ENCODE data around the gene BTNL8.
"Not testable (repeated sequence)": the region's sequence is repeated elsewhere in the genome, so short reads cannot be mapped to it uniquely, and the experiment has no call there.

The BTNL8 gene

DNA sequence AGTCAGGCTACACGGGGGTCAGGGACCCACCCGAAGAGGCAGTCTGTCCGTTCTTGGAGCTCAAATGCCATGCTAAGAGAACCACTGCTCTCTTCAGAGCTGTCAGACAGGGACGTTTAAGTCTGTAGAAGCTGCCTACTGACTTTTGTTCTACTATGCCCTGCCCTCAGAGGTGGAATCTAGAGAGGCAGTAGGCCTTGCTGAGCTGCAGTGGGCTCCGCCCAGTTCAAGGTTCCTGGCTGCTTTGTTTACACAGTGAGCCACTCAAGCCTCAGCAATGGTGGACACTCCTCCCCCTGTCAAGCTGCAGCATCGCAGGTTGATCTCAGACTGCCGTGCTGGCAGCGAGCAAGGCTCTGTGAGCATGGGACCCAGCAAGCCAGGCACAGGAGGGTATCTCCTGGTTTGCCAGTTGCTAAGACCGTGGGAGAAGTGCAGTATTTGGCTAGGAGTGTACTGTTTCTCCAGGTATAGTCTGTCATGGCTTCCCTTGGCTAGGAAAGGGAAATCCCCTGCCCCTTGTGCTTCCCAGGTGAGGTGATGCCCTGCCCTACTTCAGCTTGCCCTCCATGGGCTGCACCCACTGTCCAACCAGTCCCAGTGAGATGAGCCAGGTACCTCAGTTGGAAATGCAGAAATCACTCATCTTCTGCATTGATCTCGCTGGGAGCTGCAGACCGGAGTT, 13.0 kb upstream of the BTNL8 start:
- not testable (repeated sequence) for DNase-seq

DNA sequence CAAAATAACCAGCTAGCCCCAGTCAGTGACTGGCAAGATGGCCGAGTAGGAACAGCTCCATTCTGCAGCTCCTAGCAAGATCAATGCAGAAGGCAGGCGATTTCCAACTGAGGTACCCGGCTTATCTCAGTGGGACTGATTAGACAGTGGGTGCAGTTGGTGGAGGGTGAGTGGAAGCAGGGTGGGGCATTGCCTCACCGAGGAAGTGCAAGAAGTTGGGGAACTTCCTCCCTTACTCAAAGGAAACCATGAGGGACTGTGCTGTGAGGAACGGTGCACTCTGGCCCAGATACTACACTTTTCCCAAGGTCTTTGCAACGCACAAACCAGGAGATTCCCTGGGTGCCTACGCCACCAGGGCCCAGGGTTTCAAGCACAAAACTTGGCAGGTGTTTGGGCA, 9.6 kb upstream of the BTNL8 start:
- no peak for DNase-seq

DNA sequence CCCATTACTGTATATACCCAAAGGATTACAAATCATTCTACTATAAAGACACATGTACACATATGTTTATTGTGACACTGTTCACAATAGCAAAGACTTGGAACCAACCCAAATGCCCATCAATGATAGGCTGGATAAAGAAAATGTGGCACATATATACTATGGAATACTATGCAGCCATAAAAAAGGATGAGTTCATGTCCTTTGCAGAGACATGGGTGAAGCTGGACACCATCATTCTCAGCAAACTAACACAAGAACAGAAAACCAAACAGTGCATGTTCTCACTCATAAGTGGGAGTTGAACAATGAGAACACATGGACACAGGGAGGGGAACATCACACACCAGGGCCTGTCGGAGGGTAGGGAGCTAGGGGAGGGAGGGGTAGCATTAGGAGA, 3.6 kb upstream of the BTNL8 start:
- DNase-seq: not testable (repeated sequence)

DNA sequence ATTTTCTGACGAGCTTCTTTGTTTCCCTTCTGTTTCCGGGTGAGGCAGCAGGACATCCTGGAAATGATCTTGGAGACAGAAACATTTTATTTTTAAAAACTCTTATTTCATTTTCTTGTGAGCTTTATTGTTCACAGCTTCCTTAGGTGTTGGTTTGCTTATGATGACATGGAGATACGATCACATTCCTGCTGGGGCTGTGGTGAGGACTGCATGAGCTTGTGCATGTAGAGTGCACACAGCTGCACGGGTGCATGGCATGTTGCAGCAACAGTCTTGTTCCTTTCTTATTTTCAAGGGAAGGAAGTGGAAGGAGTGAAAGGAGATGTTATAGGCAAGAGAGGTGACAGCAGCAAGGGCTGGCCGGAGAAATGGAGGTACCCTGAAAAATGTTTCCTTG, 1.2 kb downstream of the BTNL8 start:
- no peak for DNase-seq

DNA sequence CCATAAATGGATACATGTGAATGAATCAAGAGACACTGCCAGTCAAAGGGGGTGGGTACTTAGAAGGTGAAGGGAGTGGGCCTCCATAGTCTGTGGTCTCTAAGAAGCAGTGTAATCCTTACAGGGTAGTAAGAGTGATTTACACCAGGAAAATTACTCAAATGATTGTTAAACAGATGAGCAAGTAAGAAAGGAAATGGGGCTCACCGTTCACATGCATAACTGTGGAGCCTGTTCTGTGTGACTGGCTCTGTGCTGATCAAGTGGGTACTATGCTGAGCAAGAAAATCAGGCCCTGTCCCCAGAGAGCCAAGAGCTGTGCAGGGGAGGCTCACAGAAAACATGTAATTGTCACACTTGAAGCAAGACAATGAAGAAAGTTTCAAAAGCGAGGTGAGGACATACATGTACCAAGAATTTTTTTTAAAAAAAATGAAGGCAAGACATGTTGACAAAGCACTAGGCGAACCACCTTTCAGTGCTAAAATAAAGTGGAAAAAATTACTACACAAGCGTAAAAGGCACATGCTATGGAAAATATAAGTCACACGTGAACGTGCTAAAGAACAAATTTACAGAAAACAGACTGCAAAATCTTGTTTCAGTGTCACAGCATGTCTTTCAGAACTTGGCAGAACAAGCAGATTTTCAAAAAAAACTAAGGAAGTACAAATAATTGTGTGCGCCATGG, 2.5 kb downstream of the BTNL8 start:
- DNase-seq: no peak

DNA sequence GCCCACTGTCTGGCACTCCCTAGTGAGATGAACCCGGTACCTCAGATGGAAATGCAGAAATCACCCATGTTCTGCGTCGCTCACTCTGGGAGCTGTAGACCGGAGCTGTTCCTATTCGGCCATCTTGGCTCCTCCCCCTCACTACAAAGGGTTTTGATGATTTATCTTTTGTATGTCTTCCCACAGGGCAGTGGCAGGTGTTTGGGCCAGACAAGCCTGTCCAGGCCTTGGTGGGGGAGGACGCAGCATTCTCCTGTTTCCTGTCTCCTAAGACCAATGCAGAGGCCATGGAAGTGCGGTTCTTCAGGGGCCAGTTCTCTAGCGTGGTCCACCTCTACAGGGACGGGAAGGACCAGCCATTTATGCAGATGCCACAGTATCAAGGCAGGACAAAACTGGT, 9.4 kb downstream of the BTNL8 start:
- no peak for DNase-seq

DNA sequence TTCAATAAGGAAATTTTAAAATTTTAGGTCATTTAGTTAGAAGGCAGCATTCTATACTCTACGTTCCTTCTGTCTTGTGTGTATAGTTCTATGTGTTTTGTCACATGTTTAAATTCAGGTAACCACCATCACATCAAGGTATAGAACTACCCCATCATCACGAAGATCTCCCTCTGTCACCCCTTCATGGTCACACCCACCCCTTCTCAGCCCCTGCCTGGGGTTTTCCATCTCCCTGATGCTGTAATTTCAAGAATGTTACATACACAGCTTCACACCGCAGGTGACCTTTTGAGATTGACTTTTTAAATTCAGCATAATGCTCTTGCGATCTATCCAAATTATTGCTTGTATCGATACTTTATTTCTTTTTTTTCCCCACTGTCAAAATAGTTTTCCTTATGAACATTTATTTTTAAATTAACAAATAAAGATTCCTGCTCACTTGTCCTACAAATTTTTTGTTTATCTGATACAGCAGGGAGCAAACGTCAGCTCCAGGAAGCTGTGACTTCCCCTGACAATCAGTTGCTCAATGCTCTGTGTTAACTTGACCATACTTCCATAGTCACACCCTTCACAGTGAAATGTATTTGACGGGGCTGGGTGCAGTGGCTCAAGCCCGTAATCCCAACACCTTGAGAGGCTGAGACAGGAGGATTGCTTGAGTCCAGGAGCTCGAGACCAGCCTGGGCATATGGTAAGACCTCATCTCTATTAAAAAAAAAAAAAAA, 10.2 kb downstream of the BTNL8 start:
- DNase-seq: no peak

DNA sequence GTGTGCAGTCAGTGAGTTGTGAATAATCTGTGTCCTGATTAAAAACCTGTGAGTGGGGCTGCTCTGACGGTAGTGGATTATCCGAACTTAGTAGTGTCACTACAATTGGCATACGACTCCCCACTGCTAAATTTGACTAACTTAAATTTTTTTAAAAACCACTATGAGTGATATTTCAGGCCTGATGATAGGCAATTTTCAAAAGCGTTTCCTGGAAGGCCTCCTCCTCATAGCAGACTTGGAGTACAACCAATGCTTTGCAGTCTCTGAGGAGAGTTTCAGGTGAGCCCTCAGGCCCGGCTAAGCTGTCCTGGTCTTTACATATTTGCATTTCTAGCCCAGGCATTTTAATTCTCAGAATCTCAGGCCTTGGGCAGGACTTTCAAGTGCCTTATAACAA, 10.8 kb downstream of the BTNL8 start:
- no peak for DNase-seq

DNA sequence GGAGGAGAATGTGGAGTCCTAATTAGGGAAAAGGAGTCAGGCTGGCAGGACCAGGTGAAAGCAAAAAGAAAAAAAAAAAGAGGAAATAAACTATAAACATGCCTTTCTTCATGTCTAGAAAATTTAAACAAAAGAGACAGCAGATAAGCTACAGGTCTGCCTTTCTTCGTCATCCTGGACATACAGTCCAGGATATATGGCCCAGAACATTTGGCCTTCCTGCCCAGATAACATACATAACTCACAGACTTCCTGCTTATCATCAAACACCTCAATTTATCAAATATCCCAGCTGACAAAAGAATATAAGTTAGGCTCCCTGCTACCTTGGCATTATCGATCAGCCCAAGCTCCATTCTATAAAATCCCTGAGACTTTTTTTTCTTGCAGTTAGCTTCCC, 11.2 kb downstream of the BTNL8 start:
- no peak for DNase-seq

DNA sequence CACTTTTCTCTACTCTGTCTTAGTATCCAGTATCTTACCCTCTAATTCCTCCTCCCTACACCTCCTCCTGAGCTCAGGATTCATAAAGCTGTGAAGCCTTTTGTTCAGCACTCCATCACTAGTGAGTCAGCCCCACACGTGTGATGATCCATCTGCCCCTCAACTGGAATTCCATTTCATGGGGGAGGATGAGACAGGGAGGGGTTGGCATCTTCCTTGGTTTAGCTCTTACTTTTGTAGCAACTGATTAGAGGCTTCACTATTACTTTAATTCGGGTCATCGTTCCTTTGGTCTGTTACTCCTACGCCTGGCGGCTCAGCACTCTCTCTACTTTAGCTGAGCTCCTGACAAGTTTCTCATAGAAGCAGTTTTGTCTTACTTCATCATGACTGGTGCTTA, 11.8 kb downstream of the BTNL8 start:
- no peak for DNase-seq

DNA sequence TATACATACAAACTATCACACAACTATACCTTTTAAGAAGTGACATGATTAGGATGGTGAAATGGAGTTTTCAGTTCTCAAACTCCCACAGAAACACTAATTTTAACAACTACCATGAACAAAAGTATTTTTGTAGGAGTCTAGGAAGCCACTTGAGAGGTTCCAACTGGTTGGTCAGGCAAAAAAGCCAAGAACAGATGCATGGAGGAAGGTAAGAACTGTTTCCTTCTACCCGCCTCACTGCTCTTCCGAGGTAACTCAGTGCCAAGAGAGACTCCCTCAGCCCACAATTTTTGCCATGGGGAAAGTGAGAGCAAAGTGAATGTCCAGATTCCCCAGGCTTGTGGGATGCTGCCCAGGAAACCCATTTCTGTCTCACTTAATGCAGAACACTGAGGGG, 15.7 kb downstream of the BTNL8 start:
- no peak for DNase-seq

DNA sequence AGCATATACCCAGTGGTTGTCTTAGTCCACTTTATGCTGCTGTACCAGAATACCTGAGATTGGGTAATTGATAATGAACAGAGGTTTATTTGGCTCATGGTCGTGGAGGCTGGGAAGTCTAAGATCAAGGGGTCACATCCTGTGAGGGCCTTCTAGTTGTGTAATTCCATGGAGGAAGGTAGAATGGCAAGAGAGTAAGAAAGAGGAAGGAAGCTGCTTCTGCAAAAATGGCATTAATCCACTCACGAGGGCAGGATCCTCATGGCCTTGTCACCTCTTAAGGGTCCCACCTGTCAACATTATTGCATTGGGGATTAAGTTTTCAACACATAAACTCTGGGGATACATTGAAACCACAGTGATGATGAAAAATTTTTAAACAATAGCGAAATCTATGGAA, 17.0 kb downstream of the BTNL8 start:
- no peak for DNase-seq

DNA sequence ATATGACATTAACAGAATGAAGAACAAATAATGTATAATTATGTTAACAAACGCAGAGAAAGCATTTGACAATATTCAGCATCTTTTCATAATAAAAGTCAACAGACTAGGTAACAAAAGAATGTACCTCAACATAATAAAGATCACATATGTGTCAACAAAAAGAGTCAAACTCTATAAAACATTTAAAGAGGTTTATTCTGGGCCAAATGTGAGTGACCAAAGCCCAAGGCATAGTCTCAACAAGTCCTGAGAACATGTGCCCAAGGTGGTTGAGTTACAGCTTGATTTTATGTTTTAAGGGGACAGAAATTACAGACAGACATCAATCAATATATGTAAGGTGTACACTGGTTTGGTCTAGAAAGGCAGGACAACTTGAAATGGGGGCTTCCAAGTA, 19.4 kb downstream of the BTNL8 start:
- DNase-seq: no peak

DNA sequence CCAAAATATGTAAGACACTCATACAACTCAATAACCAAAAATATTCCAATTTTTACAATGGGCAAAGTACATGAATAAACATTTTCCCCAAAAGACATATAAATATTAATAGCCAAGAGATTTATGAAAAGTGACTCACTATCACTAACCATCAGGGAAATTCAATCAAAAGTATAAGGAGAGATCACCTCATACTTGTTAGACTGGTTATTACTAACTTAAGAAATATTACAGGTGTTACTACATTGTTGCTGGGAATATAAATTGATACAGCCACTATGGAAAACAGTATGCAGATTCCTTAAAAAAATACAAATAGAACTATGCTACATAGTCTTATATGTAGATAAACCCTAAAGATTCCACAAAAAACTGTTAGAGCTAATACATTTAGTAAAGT, 21.8 kb downstream of the BTNL8 start:
- no peak for DNase-seq

DNA sequence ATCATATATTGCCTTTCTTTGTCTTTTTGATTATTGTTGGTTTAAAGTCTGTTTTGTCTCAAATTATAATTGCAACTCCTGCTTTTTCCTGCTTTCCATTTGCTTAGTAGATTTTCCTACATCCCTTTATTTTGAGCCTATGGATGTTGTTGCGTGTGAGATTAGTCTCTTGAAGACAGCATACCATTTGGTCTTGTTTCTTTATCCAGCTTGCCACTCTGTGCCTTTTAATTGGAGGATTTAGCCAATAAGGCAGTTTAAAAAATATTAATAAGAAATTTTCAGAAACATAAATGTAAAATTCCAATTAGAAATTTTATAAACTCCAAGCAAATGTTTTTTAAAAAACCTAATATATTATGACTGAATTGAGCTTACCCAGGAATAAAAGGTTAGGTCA, 24.0 kb downstream of the BTNL8 start:
- DNase-seq: no peak

DNA sequence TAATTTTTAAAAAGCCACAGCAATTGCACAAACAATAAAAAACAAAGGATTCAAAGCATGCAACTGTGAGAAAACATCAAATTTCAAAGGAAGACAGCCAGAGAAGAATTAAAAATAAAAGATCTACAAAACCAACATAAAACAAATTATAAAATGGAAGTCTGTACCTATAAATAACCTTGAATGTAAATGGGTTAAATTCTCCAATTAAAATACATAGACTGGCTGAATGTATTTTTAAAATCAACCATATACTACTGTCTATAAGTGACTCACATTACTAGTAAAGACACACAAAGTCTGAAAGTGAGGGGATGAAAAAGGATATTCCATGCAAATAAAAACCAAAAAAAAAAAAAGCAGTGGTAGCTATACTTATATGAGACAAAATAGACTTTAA, 33.7 kb downstream of the BTNL8 start:
- DNase-seq: no peak

DNA sequence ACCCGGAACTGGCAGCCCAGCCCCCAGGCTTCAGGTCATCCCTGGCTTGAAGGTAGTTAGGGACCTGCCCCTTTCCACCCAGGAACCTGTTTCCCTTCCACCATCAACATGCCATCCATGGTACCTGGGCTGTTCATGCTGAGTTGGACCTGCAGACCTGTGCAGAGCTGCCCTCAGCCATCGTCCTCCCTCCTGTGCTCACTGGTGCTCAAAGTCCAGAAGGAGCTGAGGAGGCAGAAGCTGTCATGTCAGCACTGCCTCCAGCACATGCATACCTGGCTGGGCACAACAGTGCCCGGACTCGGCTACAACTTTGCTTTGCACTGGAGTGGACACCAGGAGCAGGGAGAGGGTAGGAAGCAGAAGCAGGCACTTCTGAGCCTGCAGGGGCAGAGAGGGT, 36.2 kb downstream of the BTNL8 start:
- no peak for DNase-seq

DNA sequence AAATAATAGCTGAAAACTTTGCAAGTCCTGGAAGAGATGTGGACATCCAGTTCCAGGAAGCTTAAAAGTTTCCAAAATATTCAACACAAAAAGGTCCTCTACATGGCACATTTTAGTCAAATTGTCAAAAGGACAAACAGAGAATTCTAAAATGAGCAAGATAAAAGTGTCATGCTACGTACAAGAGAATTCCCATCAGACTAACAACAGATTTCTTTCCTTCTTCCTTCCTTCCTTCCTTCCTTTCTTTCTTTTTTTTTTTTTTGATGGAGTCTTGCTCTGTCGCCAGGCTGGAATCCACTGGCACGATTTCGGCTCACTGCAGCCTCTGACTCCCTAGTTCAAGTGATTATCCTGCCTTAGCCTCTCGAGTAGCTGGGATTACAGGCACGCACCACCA, 39.3 kb downstream of the BTNL8 start:
- DNase-seq: no peak

DNA sequence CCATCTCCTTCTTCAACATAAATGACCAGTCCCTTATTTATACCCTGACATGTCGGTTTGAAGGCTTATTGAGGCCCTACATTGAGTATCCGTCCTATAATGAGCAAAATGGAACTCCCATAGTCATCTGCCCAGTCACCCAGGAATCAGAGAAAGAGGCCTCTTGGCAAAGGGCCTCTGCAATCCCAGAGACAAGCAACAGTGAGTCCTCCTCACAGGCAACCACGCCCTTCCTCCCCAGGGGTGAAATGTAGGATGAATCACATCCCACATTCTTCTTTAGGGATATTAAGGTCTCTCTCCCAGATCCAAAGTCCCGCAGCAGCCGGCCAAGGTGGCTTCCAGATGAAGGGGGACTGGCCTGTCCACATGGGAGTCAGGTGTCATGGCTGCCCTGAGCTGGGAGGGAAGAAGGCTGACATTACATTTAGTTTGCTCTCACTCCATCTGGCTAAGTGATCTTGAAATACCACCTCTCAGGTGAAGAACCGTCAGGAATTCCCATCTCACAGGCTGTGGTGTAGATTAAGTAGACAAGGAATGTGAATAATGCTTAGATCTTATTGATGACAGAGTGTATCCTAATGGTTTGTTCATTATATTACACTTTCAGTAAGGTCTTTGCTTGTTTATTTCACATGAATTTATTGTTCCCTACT, 51.5 kb downstream of the BTNL8 start:
- DNase-seq: no peak

DNA sequence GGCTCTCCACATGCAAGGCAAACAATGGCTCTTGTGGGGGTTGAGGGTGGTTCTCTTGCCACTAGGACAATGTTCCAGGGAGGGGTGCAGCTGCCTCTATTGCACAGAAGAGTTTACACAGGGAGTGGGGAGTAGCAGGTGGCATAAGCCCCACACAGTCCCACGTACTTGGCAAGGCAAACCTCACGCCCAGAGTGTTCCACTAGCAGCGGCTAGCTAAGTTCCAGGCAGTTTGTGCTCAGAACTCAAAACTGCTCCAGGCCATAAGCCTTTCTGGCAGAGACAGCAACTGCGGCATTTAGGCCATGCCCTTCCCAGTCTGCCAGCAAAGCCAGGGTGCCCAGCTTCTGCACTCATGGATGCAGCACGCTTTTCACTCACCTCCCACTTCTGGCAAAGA, 60.7 kb downstream of the BTNL8 start:
- DNase-seq: no peak

DNA sequence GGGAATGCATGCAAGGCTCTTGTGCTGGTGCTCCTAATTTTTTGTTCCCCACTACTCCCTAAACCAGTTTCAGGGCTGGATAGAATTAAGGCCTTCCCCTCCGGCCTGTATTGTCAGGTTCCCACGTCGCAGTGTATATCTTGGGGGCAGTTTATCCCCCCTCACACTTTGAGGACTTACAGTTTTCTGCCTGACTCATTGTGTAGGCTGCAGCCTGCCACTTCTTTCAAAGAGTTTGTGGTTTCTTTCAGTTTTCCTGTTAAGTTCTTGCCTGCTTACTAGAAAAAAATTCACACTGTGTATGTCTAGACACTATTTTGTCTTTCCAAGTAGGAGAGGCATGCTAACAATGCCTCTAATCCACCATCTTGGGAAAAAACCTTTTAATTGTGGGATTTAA, 61.2 kb downstream of the BTNL8 start:
- DNase-seq: no peak

DNA sequence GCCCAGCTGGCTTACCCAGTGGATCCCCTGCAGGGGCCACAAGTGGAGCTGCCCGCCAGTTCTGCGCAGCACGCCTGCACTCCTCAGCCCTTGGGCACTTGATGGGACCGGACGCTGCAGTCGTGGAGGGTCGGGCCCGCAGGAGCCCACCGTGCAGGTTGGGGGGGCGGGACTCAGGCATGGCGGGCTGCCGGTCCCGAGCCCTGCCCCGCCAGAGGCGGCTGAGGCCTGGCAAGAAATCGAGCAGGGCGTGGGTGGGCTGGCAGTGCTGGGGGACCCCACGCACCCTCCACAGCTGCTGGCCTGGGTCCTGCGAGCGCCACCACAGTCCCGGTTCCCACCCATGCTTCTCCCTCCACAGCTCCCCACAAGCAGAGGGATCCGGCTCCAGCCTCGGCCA, 70.4 kb downstream of the BTNL8 start:
- DNase-seq: no peak

DNA sequence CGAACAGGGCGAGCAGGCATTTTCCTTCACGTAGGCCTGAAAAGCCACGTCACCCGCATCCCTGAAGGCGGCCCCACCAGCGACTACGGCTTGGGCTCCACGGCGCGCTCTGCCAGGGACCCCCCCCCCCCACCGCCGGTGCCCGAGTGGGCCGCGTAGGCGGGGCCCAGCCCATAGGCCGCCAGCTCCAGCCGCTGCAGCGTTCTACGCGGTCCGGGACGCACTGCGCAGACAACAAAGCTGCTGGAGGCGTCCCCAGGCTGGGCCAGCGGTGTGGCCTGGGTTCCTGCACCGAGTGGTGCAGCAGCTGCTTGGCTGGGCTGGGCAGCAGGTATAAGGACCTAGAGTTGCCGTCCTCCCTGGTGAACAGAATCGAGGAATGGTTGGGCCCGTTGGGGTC, 71.4 kb downstream of the BTNL8 start:
- DNase-seq: no peak

DNA sequence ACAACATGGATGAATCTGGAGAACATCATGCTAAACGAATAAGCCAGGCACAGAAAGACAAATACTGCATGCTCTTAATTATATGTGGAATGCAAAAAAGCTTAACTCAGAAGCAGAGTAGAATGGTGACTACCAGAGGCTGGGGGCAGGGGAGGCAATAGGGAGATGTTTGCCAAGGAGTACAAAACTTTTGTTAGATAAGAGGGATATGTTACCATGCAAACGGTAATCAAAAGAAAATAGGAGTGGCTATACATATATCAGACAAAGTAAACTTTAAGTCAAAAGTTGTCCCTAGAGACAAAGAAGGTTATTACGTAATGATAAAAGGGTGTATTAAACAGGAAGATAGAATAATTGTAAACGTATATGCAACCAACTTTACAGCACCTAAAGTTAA, 71.9 kb downstream of the BTNL8 start:
- DNase-seq: no peak

Data from stimulated activated CD4-positive, alpha-beta T cell treated with anti-CD3 and anti-CD28 coated beads, Interleukin-2, amount 100 ng/mL, for 48 hours (primary cell).